LNCAP (cell line): ENCODE measurements around the gene PLBD2.

Experiments used
- TF ChIP-seq, protein P1 (sequence below): fragments of 450-650 bp; IDR thresholded peaks from 2 replicates; pipeline ENCODE4 v1.5.1; 2017; ENCODE audit warnings: mild to moderate bottlenecking

Gene PLBD2

DNA sequence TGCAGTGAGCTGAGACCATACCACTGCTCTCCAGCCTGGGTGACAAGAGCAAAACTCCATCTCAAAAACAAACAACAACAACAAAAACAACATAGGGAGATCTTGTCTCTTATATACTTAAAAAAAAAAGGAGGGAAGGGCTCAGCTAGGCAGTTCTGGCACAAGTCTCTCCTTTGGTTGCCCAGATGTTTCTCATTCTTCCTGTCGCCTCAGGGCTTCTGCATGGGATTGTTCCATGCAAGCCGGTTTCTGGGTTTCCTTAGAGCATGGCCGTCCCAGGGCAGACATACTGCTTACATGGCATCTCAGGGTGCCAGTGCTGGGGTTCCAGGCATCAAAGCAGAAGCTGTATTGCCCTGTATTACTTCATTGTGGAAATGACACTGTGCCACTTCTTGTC, 18.3 kb upstream of the PLBD2 start:
- TF ChIP-seq, protein P1, sequence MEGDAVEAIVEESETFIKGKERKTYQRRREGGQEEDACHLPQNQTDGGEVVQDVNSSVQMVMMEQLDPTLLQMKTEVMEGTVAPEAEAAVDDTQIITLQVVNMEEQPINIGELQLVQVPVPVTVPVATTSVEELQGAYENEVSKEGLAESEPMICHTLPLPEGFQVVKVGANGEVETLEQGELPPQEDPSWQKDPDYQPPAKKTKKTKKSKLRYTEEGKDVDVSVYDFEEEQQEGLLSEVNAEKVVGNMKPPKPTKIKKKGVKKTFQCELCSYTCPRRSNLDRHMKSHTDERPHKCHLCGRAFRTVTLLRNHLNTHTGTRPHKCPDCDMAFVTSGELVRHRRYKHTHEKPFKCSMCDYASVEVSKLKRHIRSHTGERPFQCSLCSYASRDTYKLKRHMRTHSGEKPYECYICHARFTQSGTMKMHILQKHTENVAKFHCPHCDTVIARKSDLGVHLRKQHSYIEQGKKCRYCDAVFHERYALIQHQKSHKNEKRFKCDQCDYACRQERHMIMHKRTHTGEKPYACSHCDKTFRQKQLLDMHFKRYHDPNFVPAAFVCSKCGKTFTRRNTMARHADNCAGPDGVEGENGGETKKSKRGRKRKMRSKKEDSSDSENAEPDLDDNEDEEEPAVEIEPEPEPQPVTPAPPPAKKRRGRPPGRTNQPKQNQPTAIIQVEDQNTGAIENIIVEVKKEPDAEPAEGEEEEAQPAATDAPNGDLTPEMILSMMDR: no peak

DNA sequence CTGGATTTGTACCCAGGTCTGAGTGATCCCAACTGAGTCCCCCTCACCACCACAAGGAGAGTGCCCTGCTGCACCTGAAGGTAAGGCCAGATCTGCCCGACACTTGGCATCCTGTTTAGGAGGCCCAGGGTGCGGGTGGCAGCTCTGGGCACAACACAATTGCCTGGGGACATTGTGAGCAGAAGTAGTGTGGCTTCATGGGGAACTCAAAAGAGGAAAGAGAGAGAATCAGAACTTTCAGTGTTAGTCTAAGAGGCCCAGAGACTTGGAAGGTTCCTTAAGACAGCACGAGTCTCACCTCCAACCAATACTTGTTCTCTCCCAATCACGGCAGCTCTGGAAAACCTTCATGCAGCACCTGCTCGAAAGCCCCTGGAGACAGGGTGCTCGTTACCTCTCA, 16.9 kb upstream of the PLBD2 start:
- TF ChIP-seq, protein P1: no peak

DNA sequence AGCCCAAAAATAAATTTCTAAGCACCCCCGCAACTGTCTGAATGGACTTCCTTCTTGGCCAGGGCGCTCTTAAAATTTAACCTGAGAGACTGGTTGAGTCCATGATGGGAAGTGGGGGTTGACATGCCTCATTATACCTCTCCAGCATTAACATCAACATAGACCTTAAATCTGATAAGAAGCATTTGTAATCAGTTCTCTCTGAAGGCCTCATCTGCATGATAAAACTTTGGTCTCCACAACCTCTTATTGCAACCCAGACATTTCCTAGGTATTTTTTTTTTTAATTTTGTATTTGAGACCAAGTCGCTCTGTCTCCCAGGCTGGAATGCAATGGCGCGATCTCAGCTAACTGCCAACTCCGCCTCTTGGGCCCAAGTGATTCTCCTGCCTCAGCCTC, 13.1 kb upstream of the PLBD2 start:
- TF ChIP-seq, protein P1: no peak

DNA sequence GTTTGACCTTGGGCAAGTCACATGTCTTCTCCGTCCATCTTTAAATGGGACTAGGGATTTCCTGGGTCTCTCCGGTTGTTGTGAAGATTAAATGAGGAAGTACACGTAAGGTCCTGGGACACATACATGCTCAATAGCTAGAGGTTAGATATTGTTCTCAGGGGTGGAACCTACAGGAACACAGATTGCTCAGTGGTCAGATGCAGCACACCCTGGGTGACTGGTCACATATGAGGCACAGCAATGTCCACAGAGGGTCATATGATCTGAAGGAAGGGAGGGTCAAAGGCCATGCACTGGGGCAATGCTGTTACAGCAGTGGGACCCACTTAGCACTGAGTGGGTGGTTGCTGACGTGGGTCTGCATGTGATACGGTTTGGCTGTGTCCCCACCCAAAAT, 12.0 kb upstream of the PLBD2 start:
- TF ChIP-seq, protein P1: no peak

DNA sequence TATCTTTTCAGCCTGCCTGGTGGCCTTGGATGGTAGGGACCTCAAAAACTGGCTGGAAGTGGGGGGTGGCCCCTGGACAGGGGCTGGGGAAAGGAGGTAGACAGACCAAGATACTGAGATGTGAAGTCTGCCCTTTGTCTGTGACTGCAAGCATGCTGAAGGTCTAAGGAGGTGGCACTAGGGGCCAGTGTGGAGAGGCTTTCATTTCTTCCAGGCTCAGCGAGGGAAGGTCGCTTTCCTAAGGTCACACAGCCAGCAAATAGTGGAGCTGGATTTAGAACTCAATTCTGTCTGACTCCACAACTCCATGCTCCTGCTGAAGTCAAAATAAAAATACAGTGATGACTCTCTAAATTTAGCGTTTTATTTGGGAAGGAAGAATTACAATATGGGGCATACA, 11.3 kb upstream of the PLBD2 start:
- TF ChIP-seq, protein P1: no peak

DNA sequence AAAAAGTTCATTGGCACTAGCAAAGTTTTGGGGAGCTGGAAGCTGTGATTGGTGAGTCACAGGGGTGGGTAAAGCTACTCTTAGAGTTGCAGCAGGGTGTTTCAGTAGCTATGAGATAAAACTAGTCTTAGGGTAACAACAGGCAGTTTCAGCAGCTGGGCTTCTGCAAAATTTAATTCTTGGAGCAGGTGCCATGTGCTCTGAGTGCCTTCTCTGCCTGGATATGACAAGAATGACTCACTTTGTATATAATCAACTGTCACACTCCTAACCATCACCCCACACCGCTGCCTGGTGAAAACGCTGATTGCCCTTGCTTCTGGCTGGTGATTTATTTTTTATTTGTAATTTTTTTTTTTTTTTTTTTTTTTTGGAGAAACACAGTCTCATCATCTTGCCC, 10.5 kb upstream of the PLBD2 start:
- TF ChIP-seq, protein P1: no peak

DNA sequence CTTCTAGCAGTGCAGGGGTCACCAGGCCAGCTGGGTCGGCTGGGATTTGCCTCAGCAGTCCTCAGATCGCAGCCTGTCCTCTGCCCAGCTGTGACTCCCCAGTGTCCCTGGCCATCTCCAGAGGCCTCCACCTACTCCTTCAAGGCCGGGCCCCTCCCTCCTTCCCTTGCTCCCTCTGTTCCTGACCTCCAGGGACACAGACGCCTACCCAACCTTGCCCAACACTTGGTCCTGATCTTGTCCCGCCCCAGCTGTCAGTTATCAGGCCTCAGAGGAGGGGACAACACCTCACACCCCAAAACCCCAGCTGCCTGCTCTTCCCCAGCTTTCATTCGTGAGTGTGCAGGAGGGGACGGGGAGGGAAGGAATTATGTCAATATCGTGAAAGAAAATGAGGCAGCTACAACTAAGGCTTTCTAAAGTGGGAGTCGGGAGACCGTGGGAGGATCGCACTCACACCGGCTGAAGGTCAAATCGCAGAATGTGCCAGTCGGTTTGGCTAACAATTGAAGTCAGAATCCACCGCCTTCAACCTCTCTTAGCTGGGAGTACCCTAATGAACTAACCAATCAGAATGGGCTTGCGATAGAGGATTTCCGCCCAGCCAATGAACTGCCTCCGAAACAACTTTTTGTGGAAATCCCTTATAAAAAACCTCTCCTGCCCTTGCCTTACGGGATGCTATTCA, 9.4 kb upstream of the PLBD2 start:
- TF ChIP-seq, protein P1: no peak

DNA sequence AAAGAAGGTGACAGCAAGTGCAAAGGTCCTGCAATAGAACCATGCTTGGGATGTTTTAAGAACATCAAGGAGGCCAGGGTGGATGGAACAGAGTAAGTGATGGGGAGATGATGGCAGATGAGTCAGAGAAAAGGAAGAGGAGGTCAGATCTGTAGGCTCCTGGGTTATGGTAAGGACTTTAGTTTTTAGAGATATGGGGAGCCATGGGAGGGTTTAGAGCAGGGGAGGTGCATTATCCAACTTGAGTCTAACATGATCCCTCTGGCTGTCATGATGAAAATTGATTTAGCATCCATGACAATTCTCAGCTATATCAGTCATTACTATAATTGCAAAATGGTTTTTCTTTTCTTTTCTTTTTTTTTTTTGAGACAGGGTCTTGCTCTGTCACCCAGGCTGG, 7.3 kb upstream of the PLBD2 start:
- TF ChIP-seq, protein P1: no peak
